Endothelial cell of umbilical vein (primary cell): ENCODE measurements around the gene NAP1L4. TPM values are rescaled to one million over a fixed set of nuclear protein-coding genes. Genes with fewer than 3 reads are reported as not detected.

Experiments used
- BruUV-seq: library from RNA; stranded (reverse); fragments of 400-500 nt; replicated peaks from 2 replicates; lab custom pipeline; 2021; lab: Mats Ljungman, UMichigan
- CTCF ChIA-PET: fragments of 300-600, 350-600 bp; sonication (Branson Sonifier 250); formaldehyde crosslinking; loops from one replicate; lab custom pipeline; 2021; ENCODE audit warnings: antibody characterized with exemption, inconsistent platforms; lab: Charles Lee
- POLR2A ChIA-PET: fragments of 300-600, 350-600 bp; sonication (Branson Sonifier 250); formaldehyde crosslinking; loops from one replicate; lab custom pipeline; 2021; ENCODE audit warnings: antibody characterized with exemption, inconsistent platforms; lab: Charles Lee
- DNase-seq: peaks from one replicate; pipeline ENCODE4 v3.0.0-alpha.2; 2011; ENCODE audit warnings: low read depth, low spot score
- FAIRE-seq: peaks from 2 replicates; lab custom pipeline; 2011; peaks lifted over from hg19 to GRCh38; lab: Jason Lieb, UNC
- H2AFZ ChIP-seq: 2 replicates; pipeline ENCODE4 v1.6.0; 2012; ENCODE audit warnings: low read depth, low read length, control low read depth, inconsistent platforms
- H3K27ac ChIP-seq: 2 replicates; pipeline ENCODE4 v1.5.1; 2011; ENCODE audit warnings: low read depth, mild to moderate bottlenecking, control low read depth, low read length, moderate library complexity; ENCODE audit not compliant: insufficient read depth
- H3K27me3 ChIP-seq, 2 experiments: 2 replicates each; pipeline versions ENCODE4 v1.6.0 to v1.6.1; 2011; ENCODE audit warnings: low read length in 2 of 2, mixed read lengths in 1 of 2; ENCODE audit not compliant: control insufficient read depth in 2 of 2, insufficient read depth in 2 of 2
- H3K36me3 ChIP-seq, 2 experiments: 2 replicates in 1 of 2; 3 replicates in 1 of 2; pipeline ENCODE4 v1.5.1; 2011; ENCODE audit warnings: low read length in 2 of 2, mild to moderate bottlenecking in 1 of 2, moderate library complexity in 1 of 2; ENCODE audit not compliant: control insufficient read depth in 2 of 2, insufficient read depth in 2 of 2; ENCODE audit errors: extremely low read depth in 1 of 2
- H3K4me1 ChIP-seq: 3 replicates; pipeline ENCODE4 v1.5.1; 2011; ENCODE audit warnings: mild to moderate bottlenecking, low read length; ENCODE audit not compliant: control insufficient read depth, insufficient read depth; ENCODE audit errors: extremely low read depth
- H3K4me2 ChIP-seq: 2 replicates; pipeline ENCODE4 v1.6.1; 2011; ENCODE audit warnings: low read length, control low read depth, mixed read lengths; ENCODE audit not compliant: insufficient read depth
- H3K4me3 ChIP-seq, 3 experiments: fragments of 200-600 bp in 1 of 3; sonication (generic), shearing (Covaris generic) in 1 of 3; replicated peaks in 1 of 3; 2 replicates each; pipeline ENCODE4 v1.5.1; 2011 to 2016; ENCODE audit warnings: control low read depth in 3 of 3, low read length in 3 of 3, mild to moderate bottlenecking in 2 of 3, inconsistent platforms in 1 of 3, low read depth in 1 of 3, moderate library complexity in 1 of 3; ENCODE audit not compliant: insufficient read depth in 1 of 3
- H3K79me2 ChIP-seq: 2 replicates; pipeline ENCODE4 v1.6.0; 2012; ENCODE audit warnings: low read length, inconsistent platforms; ENCODE audit not compliant: control insufficient read depth, insufficient read depth
- H3K9ac ChIP-seq: replicated peaks from 2 replicates; pipeline ENCODE3; 2011; ENCODE audit warnings: low read length, control low read depth; ENCODE audit not compliant: insufficient read depth; ENCODE audit errors: extremely low read depth
- H3K9me1 ChIP-seq: replicated peaks from 3 replicates; pipeline ENCODE4 v1.6.0; 2011; ENCODE audit warnings: mild to moderate bottlenecking, low read length; ENCODE audit not compliant: control insufficient read depth, insufficient read depth; ENCODE audit errors: extremely low read depth
- H3K9me3 ChIP-seq: replicated peaks from 2 replicates; pipeline ENCODE4 v1.5.1; 2012; ENCODE audit warnings: low read length, inconsistent platforms; ENCODE audit not compliant: control insufficient read depth, insufficient read depth
- H4K20me1 ChIP-seq: replicated peaks from 2 replicates; pipeline ENCODE3; 2011; ENCODE audit warnings: mild to moderate bottlenecking, low read length; ENCODE audit not compliant: control insufficient read depth, insufficient read depth; ENCODE audit errors: extremely low read depth
- EZH2 ChIP-seq: IDR thresholded peaks from 2 replicates; pipeline ENCODE4 v1.6.1; 2012; ENCODE audit warnings: borderline replicate concordance, low read depth, mild to moderate bottlenecking, moderate library complexity, low read length, inconsistent platforms; ENCODE audit not compliant: severe bottlenecking
- FOS ChIP-seq: IDR thresholded peaks from 2 replicates; pipeline ENCODE4 v1.6.1; 2011; ENCODE audit warnings: mild to moderate bottlenecking, low read length, moderate library complexity, borderline replicate concordance; ENCODE audit not compliant: insufficient read depth
- GATA2 ChIP-seq: IDR thresholded peaks from 2 replicates; pipeline ENCODE4 v1.7.0; 2011; ENCODE audit warnings: low read depth, mild to moderate bottlenecking, moderate library complexity, mixed read lengths, low read length; ENCODE audit not compliant: insufficient read length, insufficient read depth
- JUN ChIP-seq: IDR thresholded peaks from 2 replicates; pipeline ENCODE4 v1.6.1; 2011; ENCODE audit warnings: borderline replicate concordance, low read depth; ENCODE audit not compliant: insufficient read length, insufficient read depth
- MYC ChIP-seq: IDR thresholded peaks from one replicate; pipeline ENCODE4 v1.6.1; 2011; ENCODE audit warnings: mild to moderate bottlenecking, low read depth, low read length
- POLR2A ChIP-seq: IDR thresholded peaks from 2 replicates; pipeline ENCODE4 v1.6.1; 2012; ENCODE audit warnings: low read depth, mild to moderate bottlenecking, control low read depth, low read length
- POLR2AphosphoS5 ChIP-seq: IDR thresholded peaks from 2 replicates; pipeline ENCODE4 v1.6.1; 2012; ENCODE audit warnings: low read depth, mild to moderate bottlenecking, control low read depth, low read length, moderate library complexity; ENCODE audit not compliant: insufficient read depth
- dilution Hi-C: fragments of 300-500 bp; cut with MboI; formaldehyde crosslinking; loops from one replicate; pipeline ENCODE4 v1.15.0; 2019; ENCODE audit warnings: low sequenced_read_pairs; ENCODE audit not compliant: extremely low pct_ligation_motif_present
- intact Hi-C: fragments of 100-400 bp; cut with micrococcal nuclease; formaldehyde crosslinking; loops from one replicate; pipeline ENCODE4 v1.10.0; 2022
- polyA plus RNA-seq, 4 experiments: library from polyadenylated mRNA; depleted of rRNA in 3 of 4; stranded (reverse) in 3 of 4; unstranded in 1 of 4; fragments of >200 nt; gene quantifications; 2 replicates each; pipeline versions ENCODE4 v1.2.1 to v1.2.3, GENCODE V29; 2011 to 2012; ENCODE audit warnings: missing spikeins in 1 of 4
- total RNA-seq: library from RNA; stranded (reverse); gene quantifications from 2 replicates; pipeline ENCODE4 v1.2.3, GENCODE V29; 2021
- TF ChIP-seq, protein P1 (sequence below): IDR thresholded peaks from 2 replicates; pipeline ENCODE4 v1.6.1; 2011; ENCODE audit not compliant: insufficient read depth, insufficient read length
- TF ChIP-seq, protein P2 (sequence below), 2 donors: IDR thresholded peaks; 1 replicate in 1 of 2; 2 replicates in 1 of 2; pipeline ENCODE4 v1.5.1; 2011; ENCODE audit warnings: low read length in 2 of 2, mild to moderate bottlenecking in 2 of 2, moderate library complexity in 2 of 2, control low read depth in 1 of 2, inconsistent platforms in 1 of 2, low read depth in 1 of 2; ENCODE audit not compliant: insufficient read depth in 1 of 2; ENCODE audit errors: extremely low read depth in 1 of 2

NAP1L4 gene
- total and polyA plus RNA-seq, 2 donors (not counting 3 experiments of a cell fraction or from before 2014, with no cell fraction given): 100.0 to 177 TPM

DNA sequence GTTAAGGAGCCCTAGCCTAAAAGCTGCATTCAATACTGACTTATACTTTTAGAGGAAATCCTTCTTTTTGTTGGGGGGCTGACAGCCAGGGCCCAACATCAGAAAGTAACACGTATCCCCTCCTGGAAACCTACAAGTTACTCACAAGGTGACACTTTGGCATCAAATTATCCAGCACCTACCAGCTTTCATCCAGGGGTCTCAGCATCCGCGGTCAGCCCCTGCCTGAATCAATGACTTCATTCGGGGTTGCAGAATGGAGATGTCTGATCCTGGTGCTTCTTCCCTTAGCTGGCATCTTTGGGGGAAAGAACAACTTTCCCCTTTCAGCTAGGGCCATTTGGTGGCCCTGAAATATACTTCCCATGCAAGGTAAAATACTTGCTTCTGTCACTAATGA, 5.3 kb upstream of the NAP1L4 start:
- Histone ChIP-seq H3K27me3 (no peaks in the 10 kb centered on the region), H3K9me1 (no peaks in the 10 kb centered on the region), H3K9ac (no peak overlapping the region), H3K79me2 (no peaks in the 10 kb centered on the region), H3K4me3 (no peak overlapping the region), H4K20me1 (no peaks in the 10 kb centered on the region), H3K36me3 (peaks cover 0 to 18% of the 10 kb centered on the region in 2 experiments), H2AFZ (no peak overlapping the region), H3K27ac (no peak overlapping the region), H3K4me2 (no peak overlapping the region), H3K9me3 (no peaks in the 10 kb centered on the region), H3K4me1 (peaks cover 4% of the 10 kb centered on the region)
- no TSS peak for BruUV-seq
- dilution Hi-C loops (no loop called here), intact Hi-C loops (loop anchor here (10.0 kb wide), 1 partner anchor 463 kb away; no protein-coding TSS in a partner anchor)
- ChIA-PET CTCF (interaction anchor here (1.1 to 1.4 kb wide), 4 partner anchors 9 to 411 kb away, joined by 3 to 6 read pairs (median 4); no protein-coding TSS in a partner anchor), POLR2A (no interaction called here)
- DNase-seq (no peak), FAIRE-seq (no peak)
- TF ChIP-seq POLR2A: no peak
- no peak for TF ChIP-seq EZH2
- TF ChIP-seq MYC: no peak
- TF ChIP-seq GATA2: no peak
- TF ChIP-seq, protein P1, sequence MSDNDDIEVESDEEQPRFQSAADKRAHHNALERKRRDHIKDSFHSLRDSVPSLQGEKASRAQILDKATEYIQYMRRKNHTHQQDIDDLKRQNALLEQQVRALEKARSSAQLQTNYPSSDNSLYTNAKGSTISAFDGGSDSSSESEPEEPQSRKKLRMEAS: no peak
- TF ChIP-seq JUN: no peak
- TF ChIP-seq, protein P2, sequence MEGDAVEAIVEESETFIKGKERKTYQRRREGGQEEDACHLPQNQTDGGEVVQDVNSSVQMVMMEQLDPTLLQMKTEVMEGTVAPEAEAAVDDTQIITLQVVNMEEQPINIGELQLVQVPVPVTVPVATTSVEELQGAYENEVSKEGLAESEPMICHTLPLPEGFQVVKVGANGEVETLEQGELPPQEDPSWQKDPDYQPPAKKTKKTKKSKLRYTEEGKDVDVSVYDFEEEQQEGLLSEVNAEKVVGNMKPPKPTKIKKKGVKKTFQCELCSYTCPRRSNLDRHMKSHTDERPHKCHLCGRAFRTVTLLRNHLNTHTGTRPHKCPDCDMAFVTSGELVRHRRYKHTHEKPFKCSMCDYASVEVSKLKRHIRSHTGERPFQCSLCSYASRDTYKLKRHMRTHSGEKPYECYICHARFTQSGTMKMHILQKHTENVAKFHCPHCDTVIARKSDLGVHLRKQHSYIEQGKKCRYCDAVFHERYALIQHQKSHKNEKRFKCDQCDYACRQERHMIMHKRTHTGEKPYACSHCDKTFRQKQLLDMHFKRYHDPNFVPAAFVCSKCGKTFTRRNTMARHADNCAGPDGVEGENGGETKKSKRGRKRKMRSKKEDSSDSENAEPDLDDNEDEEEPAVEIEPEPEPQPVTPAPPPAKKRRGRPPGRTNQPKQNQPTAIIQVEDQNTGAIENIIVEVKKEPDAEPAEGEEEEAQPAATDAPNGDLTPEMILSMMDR (IDR thresholded peaks at IDR 0.05; ENCODE audit: extremely low read depth in 1 of 2, insufficient read depth in 1 of 2, low read depth in 1 of 2, low read length in 2 of 2): no peak
- no peak for TF ChIP-seq FOS
- TF ChIP-seq POLR2AphosphoS5: no peak
